Mucosa of stomach (tissue), 1 donor: ENCODE data around the gene POPDC3.
"Not testable (repeated sequence)": the region's sequence is repeated elsewhere in the genome, so short reads cannot be mapped to it uniquely, and the experiment has no call there.

Experiments
- H3K27me3 ChIP-seq: one replicate; pipeline ENCODE4 v1.7.0; 2013; ENCODE audit warnings: mild to moderate bottlenecking, low read length; ENCODE audit not compliant: control insufficient read depth, insufficient read depth
- H3K36me3 ChIP-seq: one replicate; pipeline ENCODE4 v1.7.0; 2013; ENCODE audit warnings: low read length; ENCODE audit not compliant: control insufficient read depth, insufficient read depth
- H3K4me1 ChIP-seq: one replicate; pipeline ENCODE4 v1.7.0; 2013; ENCODE audit warnings: mild to moderate bottlenecking, low read length; ENCODE audit not compliant: control insufficient read depth, insufficient read depth
- H3K4me3 ChIP-seq: one replicate; pipeline ENCODE4 v1.7.0; 2013; ENCODE audit warnings: low read length
- H3K9ac ChIP-seq: one replicate; pipeline ENCODE4 v1.7.0; 2013; ENCODE audit warnings: mild to moderate bottlenecking, low read length, moderate library complexity
- H3K9me3 ChIP-seq: one replicate; pipeline ENCODE4 v1.7.0; 2013; ENCODE audit warnings: mild to moderate bottlenecking, low read length, moderate library complexity; ENCODE audit not compliant: control insufficient read depth
- donor health status: Pancreatic carcinoma.

POPDC3 gene

DNA sequence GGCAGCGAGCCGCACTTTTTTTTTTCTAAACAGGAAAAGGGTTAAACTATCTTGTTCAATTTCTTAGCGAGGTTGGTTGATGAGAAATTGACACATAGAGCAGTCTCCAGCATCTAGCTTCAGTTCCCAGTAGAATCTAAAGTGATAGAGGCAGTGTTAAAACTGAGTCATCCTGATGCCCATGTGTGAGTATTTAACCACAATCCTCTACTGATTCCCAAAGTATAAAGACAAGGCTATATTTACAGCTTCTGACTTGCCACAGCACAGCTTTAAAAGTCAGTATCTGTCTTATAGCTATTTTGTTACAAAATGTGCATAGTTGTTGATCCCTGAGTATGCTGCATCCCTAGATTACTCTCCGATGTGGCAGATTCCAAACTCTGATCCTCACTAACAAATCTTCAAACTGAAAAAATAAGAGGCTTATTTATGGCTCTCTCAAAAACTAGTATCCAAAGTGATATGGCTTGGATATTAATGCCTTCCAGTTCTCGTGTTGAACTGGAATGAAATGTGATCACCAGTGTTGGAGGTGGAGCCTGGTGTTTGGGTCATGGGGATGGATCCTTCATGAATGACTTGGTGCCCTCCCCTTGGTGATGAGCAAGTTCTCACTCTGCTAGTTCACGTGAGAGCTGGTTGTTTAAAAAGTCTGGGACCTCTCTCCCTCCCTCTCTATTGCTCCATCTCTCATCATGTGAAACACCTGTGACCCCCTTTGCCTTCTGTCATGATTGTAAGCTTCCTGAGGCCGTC is 13.1 kb upstream of the POPDC3 start:
- Histone ChIP-seq H3K4me3 (no peak overlapping the region), H3K4me1 (no peaks in the 10 kb centered on the region), H3K9ac (no peak overlapping the region), H3K36me3 (no peaks in the 10 kb centered on the region), H3K9me3 (no peaks in the 10 kb centered on the region), H3K27me3 (no peaks in the 10 kb centered on the region)

DNA sequence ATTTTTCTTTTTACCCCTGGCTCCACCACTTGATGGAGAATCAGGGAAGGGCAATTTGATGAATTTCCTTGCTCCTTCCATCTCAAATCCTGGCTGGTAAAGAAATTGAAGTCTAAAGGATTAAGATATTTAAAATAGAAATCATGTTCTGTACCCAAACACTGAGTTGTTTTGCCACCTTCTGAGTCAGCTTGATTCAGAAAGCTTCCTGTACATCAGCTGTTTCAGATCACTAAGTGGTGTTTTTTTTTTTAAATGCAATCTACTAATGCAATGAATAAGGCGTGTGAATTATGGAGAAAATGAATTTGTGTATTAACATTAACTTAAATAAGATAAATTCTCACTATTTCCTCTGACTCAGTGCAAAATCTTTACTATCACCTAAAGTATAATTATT is 11.5 kb upstream of the POPDC3 start:
- Histone ChIP-seq H3K27me3 (no peaks in the 10 kb centered on the region), H3K36me3 (no peaks in the 10 kb centered on the region), H3K4me1 (no peaks in the 10 kb centered on the region), H3K9me3 (no peaks in the 10 kb centered on the region), H3K4me3 (no peak overlapping the region), H3K9ac (no peak overlapping the region)

DNA sequence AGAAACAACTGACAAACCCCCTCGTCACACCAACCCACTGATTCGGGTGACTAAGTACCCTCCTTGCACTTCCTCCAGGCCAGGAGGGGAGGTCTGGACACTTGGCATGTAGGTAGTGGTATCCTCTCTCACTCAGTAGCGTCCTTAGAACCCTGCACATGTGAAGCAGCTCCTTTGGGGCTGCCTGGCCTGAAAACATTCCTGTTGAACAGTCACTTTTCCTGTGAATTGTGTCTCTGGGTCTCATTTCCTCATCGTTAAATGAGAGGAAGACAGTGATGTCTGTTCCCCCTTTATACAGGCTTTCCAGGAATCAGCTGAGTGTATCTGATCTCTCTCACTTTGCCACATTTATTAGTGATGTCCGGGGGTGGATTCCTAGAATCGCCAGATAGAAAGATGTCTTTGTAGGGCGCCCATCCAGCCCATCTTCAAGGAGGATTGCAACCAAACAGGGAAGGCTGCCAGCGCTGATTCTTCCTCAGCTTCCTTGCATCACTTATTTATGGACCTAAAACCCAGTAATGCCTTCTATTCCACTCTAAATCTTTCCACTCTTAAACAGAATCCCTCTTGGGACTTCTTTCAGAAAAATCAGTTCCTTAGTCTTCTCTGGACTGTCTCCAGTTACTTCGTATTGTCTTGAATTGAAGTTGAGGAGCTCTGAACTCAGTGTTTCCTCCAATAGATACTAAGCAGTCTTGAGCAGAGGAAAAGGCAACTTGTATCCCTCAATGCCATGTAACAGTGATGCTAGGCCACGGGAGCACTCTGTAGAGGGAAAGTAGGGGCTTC is 9.4 kb upstream of the POPDC3 start:
- Histone ChIP-seq H3K4me1 (no peaks in the 10 kb centered on the region), H3K36me3 (no peaks in the 10 kb centered on the region), H3K4me3 (no peak overlapping the region), H3K9me3 (no peaks in the 10 kb centered on the region), H3K9ac (no peak overlapping the region), H3K27me3 (no peaks in the 10 kb centered on the region)

DNA sequence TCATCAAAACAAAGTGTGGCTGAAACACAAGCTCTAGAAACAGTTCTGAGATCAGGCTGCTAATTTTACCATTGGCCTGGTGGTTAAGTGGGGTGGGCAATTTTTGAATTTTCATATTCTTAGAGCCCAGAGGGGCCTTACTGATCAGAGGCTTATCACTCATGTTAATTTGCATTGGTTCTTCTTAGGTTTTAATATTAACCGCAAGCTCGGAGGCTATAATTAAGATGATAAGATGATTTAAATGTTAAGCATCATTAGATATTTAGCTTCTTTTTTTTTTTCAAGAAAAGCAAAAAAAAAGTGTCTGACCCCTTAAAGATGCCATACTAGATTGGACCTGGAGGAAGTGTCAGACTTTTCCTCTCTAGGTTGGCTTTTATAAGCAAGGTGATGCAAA is 8.4 kb upstream of the POPDC3 start:
- Histone ChIP-seq H3K9ac (no peak overlapping the region), H3K9me3 (no peaks in the 10 kb centered on the region), H3K36me3 (no peaks in the 10 kb centered on the region), H3K4me3 (no peak overlapping the region), H3K4me1 (no peaks in the 10 kb centered on the region), H3K27me3 (no peaks in the 10 kb centered on the region)

DNA sequence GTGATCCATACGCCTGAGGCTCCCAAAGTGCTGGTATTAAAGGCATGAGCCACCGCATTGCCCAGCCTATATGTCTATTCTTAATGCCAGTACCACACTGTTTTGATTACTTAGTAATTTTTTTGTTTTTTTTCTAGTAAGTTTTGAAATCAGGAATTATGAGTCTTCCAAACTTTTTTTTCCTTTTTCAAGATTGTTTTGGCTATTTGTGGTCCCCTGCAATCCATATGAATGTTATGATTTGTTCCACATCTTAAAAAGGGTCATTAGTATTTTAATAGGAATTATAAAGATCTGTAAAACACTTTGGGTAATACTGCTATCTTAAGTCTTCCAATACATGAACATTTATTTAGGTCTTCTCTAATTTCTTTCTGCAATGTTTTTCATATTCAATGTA is 6.8 kb upstream of the POPDC3 start:
- Histone ChIP-seq H3K36me3 (no peaks in the 10 kb centered on the region), H3K9ac (no peak overlapping the region), H3K9me3 (no peaks in the 10 kb centered on the region), H3K4me1 (no peaks in the 10 kb centered on the region), H3K4me3 (no peak overlapping the region), H3K27me3 (peaks cover 5% of the 10 kb centered on the region)

DNA sequence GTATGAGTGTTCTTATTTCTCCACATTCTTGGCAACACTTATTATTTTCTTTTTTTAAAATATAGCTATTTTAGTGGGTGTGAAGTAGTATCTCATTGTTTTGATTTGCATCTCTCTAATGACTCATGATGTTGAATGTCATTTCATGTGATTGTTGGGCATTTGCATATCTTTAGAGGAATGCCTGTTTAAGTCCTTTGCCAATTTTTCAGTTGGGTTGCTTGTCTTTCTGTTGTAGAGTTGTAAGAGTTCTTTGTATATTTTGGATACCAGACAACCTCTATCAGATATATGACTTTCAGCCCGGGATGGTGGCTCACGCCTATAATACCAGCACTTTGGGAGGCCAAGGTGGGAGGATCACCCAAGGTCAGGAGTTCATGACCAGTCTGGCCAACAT is 5.1 kb upstream of the POPDC3 start:
- Histone ChIP-seq H3K36me3 (no peaks in the 10 kb centered on the region), H3K27me3 (peaks cover 17% of the 10 kb centered on the region), H3K4me3 (no peak overlapping the region), H3K9me3 (no peaks in the 10 kb centered on the region), H3K4me1 (no peaks in the 10 kb centered on the region), H3K9ac (no peak overlapping the region)

DNA sequence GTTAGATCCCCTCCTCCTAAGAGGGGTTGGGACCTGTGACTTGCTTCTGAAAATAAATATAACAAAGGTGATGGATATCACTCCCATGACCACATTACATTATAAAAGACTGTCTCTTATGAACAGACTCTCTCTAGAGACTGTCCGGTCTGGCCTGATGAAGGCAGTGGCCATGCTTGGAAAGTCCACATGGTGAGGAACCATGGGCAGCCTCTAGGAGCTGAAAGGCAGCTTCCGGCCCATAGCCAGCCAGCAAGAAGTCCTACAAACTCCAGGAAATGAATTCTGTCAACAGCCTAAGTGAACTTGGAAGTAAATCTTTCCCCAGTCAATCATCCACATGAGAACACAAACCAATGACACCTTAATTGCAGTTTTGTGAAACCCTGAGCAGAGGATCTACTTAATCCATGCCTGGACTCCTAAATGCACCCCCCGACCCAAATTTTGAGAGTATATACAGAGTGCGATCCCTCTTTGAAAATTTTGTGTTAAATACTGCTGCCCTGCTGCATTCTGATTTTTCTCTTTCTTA is 2.2 kb upstream of the POPDC3 start:
- no peak overlapping the region for H3K9ac ChIP-seq
- H3K4me3 ChIP-seq: no peak overlapping the region
- no peaks in the 10 kb centered on the region for H3K36me3 ChIP-seq
- no peaks in the 10 kb centered on the region for H3K4me1 ChIP-seq
- no peaks in the 10 kb centered on the region for H3K9me3 ChIP-seq
- peaks cover 39% of the 10 kb centered on the region for H3K27me3 ChIP-seq

DNA sequence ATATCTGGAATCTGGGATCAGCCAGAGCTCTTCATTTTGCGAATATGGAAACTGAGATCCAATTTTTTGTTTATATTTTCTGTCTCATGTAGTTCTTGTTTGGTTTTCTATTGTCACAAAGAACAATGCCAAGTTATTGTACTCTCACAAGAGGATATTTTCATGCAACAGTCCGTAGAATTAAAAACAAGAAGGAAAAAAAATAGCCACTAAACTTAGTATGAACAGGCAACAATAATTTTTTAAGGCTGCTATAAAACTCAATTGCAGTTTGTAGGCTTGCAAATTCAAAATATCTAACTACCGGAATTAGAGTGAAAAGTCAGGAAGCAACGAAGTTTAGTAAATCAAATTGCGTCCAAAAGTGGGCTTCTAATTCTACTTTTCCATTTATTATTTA is 1.2 kb downstream of the POPDC3 start:
- no peaks in the 10 kb centered on the region for H3K4me1 ChIP-seq
- H3K36me3 ChIP-seq: no peaks in the 10 kb centered on the region
- H3K4me3 ChIP-seq: no peak overlapping the region
- no peak overlapping the region for H3K9ac ChIP-seq
- H3K9me3 ChIP-seq: no peaks in the 10 kb centered on the region
- peaks cover 39% of the 10 kb centered on the region for H3K27me3 ChIP-seq

DNA sequence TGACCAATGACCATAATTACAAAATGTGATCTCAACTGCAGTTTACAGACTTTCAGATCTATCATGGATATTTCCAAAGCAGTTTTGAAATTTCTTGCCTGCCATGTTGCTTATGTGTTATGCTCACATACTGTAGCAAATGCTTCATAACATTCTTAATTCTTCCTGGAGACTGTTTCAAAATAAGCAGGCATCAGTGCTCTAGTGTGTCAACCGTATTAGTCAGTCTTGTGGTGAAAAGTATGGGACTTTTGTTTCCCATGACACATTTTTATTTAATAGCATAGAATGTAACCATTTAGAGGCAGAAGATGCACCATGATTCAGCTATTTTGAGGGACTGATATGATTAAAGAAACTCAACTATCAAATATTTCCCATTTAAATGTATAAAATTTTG is 1.7 kb downstream of the POPDC3 start:
- no peaks in the 10 kb centered on the region for H3K9me3 ChIP-seq
- H3K4me1 ChIP-seq: no peaks in the 10 kb centered on the region
- no peak overlapping the region for H3K4me3 ChIP-seq
- no peaks in the 10 kb centered on the region for H3K36me3 ChIP-seq
- peaks cover 39% of the 10 kb centered on the region for H3K27me3 ChIP-seq
- H3K9ac ChIP-seq: no peak overlapping the region

DNA sequence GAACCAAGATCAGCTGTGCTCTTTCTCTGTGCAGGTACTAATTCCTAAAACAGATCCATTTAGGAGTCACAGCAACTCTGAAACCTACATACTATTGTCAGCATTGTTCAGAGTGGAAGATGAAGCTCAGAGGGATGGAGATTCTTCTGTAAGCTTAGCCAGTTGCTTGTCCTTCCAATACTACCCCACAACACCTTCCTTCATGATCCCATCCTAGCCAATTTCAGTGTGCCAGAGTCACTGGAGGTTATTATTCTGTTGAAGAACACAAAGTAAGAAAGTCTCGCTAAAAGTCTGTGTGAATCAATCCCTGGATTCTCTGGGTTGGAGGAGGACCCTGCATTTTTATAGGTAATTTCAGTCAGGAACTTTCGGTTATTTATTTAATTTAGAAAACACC is 2.3 kb downstream of the POPDC3 start:
- H3K4me3 ChIP-seq: no peak overlapping the region
- H3K27me3 ChIP-seq: peaks cover 39% of the 10 kb centered on the region
- no peaks in the 10 kb centered on the region for H3K36me3 ChIP-seq
- H3K9ac ChIP-seq: no peak overlapping the region
- no peaks in the 10 kb centered on the region for H3K9me3 ChIP-seq
- no peaks in the 10 kb centered on the region for H3K4me1 ChIP-seq

DNA sequence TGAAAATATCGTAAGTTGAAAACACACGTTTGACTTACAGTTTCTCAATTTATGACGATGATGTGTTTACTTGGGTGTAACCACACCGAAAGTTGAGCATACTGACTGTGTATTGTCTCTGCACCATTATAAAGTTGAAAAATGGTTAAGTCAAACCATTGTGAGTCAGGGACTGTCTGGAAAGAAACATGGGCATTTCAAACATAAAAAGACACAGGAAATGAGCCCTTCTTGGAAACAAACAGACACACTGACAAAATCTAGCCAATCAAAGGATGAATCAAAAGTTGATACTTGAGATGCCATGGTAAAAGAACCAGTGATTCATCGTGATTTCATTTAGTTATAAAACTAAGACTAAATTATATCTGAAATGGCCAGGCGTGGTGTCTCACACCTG is 5.3 kb downstream of the POPDC3 start:
- Histone ChIP-seq H3K36me3 (no peaks in the 10 kb centered on the region), H3K4me3 (no peak overlapping the region), H3K4me1 (no peaks in the 10 kb centered on the region), H3K9ac (no peak overlapping the region), H3K9me3 (no peaks in the 10 kb centered on the region), H3K27me3 (peaks cover 21% of the 10 kb centered on the region)

DNA sequence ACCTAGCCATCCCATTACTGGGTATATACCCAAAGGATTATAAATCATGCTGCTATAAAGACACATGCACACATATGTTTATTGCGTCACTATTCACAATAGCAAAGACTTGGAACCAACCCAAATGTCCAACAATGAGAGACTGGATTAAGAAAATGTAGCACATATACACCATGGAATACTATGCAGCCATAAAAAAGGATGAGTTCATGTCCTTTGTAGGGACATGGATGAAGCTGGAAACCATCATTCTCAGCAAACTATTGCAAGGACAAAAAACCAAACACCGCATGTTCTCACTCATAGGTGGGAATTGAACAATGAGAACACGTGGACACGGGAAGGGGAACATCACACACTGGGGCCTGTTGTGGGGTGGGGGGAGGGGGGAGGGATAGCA is 7.3 kb downstream of the POPDC3 start:
- not testable (repeated sequence) for H3K4me1 ChIP-seq, H3K9me3 ChIP-seq, H3K4me3 ChIP-seq, H3K36me3 ChIP-seq, H3K27me3 ChIP-seq, H3K9ac ChIP-seq
